HG02970 (cell line): ENCODE measurements around the gene KIF11.
"Not testable (repeated sequence)": the region's sequence is repeated elsewhere in the genome, so short reads cannot be mapped to it uniquely, and the experiment has no call there.

Experiments used
- ATAC-seq: cut with Tn5 transposase; IDR thresholded peaks from one replicate; pipeline ENCODE4 v1.9.1; 2021; ENCODE audit warnings: mild to moderate bottlenecking, moderate library complexity, moderate number of reproducible peaks; ENCODE audit not compliant: unreplicated experiment, low FRiP score

KIF11 gene

GRCh38 chr10:92590623-92591549 lies 2.0 kb upstream of the KIF11 start:
- ATAC-seq, result no peak

GRCh38 chr10:92591550-92592022 lies 1.3 kb upstream of the KIF11 start:
- ATAC-seq, result peak; percentile 69

GRCh38 chr10:92593619-92594588 lies 974 bp downstream of the KIF11 start:
- ATAC-seq, result no peak

- no peak for ATAC-seq
These were observed 2.6 kb downstream of the KIF11 start for GRCh38 chr10:92595505-92595904.

- no peak for ATAC-seq
These were observed 5.4 kb downstream of the KIF11 start for GRCh38 chr10:92598321-92598720.

GRCh38 chr10:92604841-92605240 lies 11.9 kb downstream of the KIF11 start:
- ATAC-seq, result no peak

GRCh38 chr10:92615515-92615914 lies 22.6 kb downstream of the KIF11 start:
- ATAC-seq, result no peak

- no peak for ATAC-seq
These were observed 26.4 kb downstream of the KIF11 start for GRCh38 chr10:92619368-92619767.

GRCh38 chr10:92627845-92628480 lies 35.0 kb downstream of the KIF11 start:
- no peak for ATAC-seq

- no peak for ATAC-seq
These were observed 37.0 kb downstream of the KIF11 start for GRCh38 chr10:92629945-92630344.

- no peak for ATAC-seq
These were observed 45.1 kb downstream of the KIF11 start for GRCh38 chr10:92638037-92638436.

GRCh38 chr10:92640107-92640506 lies 47.2 kb downstream of the KIF11 start:
- no peak for ATAC-seq

GRCh38 chr10:92641492-92641891 lies 48.6 kb downstream of the KIF11 start:
- ATAC-seq, result no peak

- ATAC-seq, result no peak
These were observed 52.0 kb downstream of the KIF11 start for GRCh38 chr10:92644921-92645320.

GRCh38 chr10:92650864-92651263 lies 57.9 kb downstream of the KIF11 start:
- not testable (repeated sequence) for ATAC-seq

GRCh38 chr10:92655426-92655825 lies 62.5 kb downstream of the KIF11 start:
- ATAC-seq, result no peak

- ATAC-seq, result no peak
These were observed 63.5 kb downstream of the KIF11 start for GRCh38 chr10:92656266-92656961.

- ATAC-seq, result no peak
These were observed 64.1 kb downstream of the KIF11 start for GRCh38 chr10:92657024-92657423.

- no peak for ATAC-seq
These were observed 69.9 kb downstream of the KIF11 start for GRCh38 chr10:92662848-92663247.

GRCh38 chr10:92664322-92664721 lies 71.4 kb downstream of the KIF11 start:
- ATAC-seq, result no peak
